Neural progenitor cell (in vitro differentiated cells): Measurements from ENCODE around the gene SPOCK1. TPM values are rescaled to one million over a fixed set of nuclear protein-coding genes. Genes with fewer than 3 reads are reported as not detected.

Source experiments
- DNase-seq: peaks from one replicate; pipeline ENCODE4 v3.0.0-alpha.2; 2016; ENCODE audit warnings: low spot score
- H2AFZ ChIP-seq: fragments of 200-600 bp; sonication (generic); replicated peaks from 2 replicates; pipeline ENCODE4 v1.6.1; 2016; ENCODE audit warnings: antibody characterized with exemption
- H3F3A ChIP-seq: fragments of 200-600 bp; sonication (generic); 2 replicates; pipeline ENCODE4 v1.6.1; 2016; ENCODE audit warnings: antibody characterized with exemption, low read depth
- H3K27ac ChIP-seq: fragments of 200-600 bp; sonication (generic); 2 replicates; pipeline ENCODE4 v1.5.1; 2016; ENCODE audit warnings: mild to moderate bottlenecking
- H3K27me3 ChIP-seq: fragments of 200-600 bp; sonication (generic); 2 replicates; pipeline ENCODE4 v1.6.1; 2016; ENCODE audit warnings: mild to moderate bottlenecking, moderate library complexity
- H3K36me3 ChIP-seq: fragments of 200-600 bp; sonication (generic); 2 replicates; pipeline ENCODE4 v1.5.1; 2016
- H3K4me1 ChIP-seq: fragments of 200-600 bp; sonication (generic); 2 replicates; pipeline ENCODE4 v1.6.1; 2016; ENCODE audit warnings: mixed run types
- H3K4me2 ChIP-seq: fragments of 200-600 bp; sonication (generic); 2 replicates; pipeline ENCODE4 v1.6.1; 2016
- H3K4me3 ChIP-seq: fragments of 200-600 bp; sonication (generic); 2 replicates; pipeline ENCODE4 v1.5.1; 2016
- H3K79me2 ChIP-seq: fragments of 200-600 bp; sonication (generic); 2 replicates; pipeline ENCODE4 v1.6.1; 2016; ENCODE audit warnings: low read depth
- H3K9ac ChIP-seq: fragments of 200-600 bp; sonication (generic); 2 replicates; pipeline ENCODE4 v1.6.1; 2016
- H3K9me3 ChIP-seq: fragments of 200-600 bp; sonication (generic); 2 replicates; pipeline ENCODE4 v1.5.1; 2016; ENCODE audit warnings: low read depth
- H4K20me1 ChIP-seq: fragments of 200-600 bp; sonication (generic); 2 replicates; pipeline ENCODE4 v1.6.1; 2016; ENCODE audit warnings: low read depth
- H3K27ac Mint-ChIP-seq: 3 replicates; pipeline ENCODE4 v1.8.0; 2021; ENCODE audit warnings: mixed read lengths
- H3K27me3 Mint-ChIP-seq: 2 replicates; pipeline ENCODE4 v1.8.0; 2022; ENCODE audit warnings: low read depth, mild to moderate bottlenecking, inconsistent platforms, moderate library complexity, mixed read lengths; ENCODE audit not compliant: insufficient read depth
- H3K36me3 Mint-ChIP-seq: 3 replicates; pipeline ENCODE4 v1.8.0; 2021; ENCODE audit warnings: mixed read lengths
- H3K4me1 Mint-ChIP-seq: 3 replicates; pipeline ENCODE4 v1.8.0; 2021; ENCODE audit warnings: mixed read lengths
- H3K4me3 Mint-ChIP-seq: 3 replicates; pipeline ENCODE4 v1.8.0; 2021; ENCODE audit warnings: mild to moderate bottlenecking, moderate library complexity, mixed read lengths
- H3K9me3 Mint-ChIP-seq: 3 replicates; pipeline ENCODE4 v1.8.0; 2020; ENCODE audit warnings: mixed read lengths
- CTCF ChIP-seq: fragments of 200-600 bp; sonication (generic); IDR thresholded peaks from 2 replicates; pipeline ENCODE4 v1.5.1; 2017; ENCODE audit warnings: antibody characterized with exemption, mild to moderate bottlenecking
- EZH2 ChIP-seq: fragments of 200-600 bp; sonication (generic); IDR thresholded peaks from 2 replicates; pipeline ENCODE4 v1.6.1; 2017; ENCODE audit warnings: antibody characterized with exemption, mild to moderate bottlenecking, moderate library complexity
- EZH2phosphoT487 ChIP-seq: fragments of 200-600 bp; sonication (generic); IDR thresholded peaks from 2 replicates; pipeline ENCODE4 v1.6.1; 2017; ENCODE audit warnings: antibody characterized with exemption
- total RNA-seq: library from RNA; depleted of rRNA; stranded (reverse); fragments of >200 nt; gene quantifications from 2 replicates; pipeline ENCODE4 v1.2.3, GENCODE V29; 2015; ENCODE audit warnings: low replicate concordance

SPOCK1 gene
- total RNA-seq, 1 donor from 2014 or later: 6.9 TPM

GRCh38 chr5:137096149-137097103, 402.7 kb downstream of the SPOCK1 start:
- Mint-ChIP-seq H3K27ac (peak overlapping the region; percentile 17), H3K9me3 (no peaks in the 10 kb centered on the region), H3K36me3 (no peaks in the 10 kb centered on the region), H3K27me3 (peaks cover 4% of the 10 kb centered on the region), H3K4me3 (no peak overlapping the region), H3K4me1 (peaks cover 18% of the 10 kb centered on the region)
- DNase-seq: no peak
- no peaks in the 10 kb centered on the region for H3K36me3 ChIP-seq
- no peaks in the 10 kb centered on the region for H4K20me1 ChIP-seq
- no peaks in the 10 kb centered on the region for H3K79me2 ChIP-seq
- H3K9ac ChIP-seq: no peak overlapping the region
- H3K27ac ChIP-seq: no peak overlapping the region
- no peak overlapping the region for H2AFZ ChIP-seq
- H3K4me3 ChIP-seq: no peak overlapping the region
- H3K9me3 ChIP-seq: no peaks in the 10 kb centered on the region
- H3K27me3 ChIP-seq: no peaks in the 10 kb centered on the region
- TF ChIP-seq EZH2 (no peak), EZH2phosphoT487 (no peak), CTCF (no peak)
- no peak overlapping the region for H3K4me2 ChIP-seq
- no peaks in the 10 kb centered on the region for H3F3A ChIP-seq
- peaks cover 7% of the 10 kb centered on the region for H3K4me1 ChIP-seq

- no peak for TF ChIP-seq EZH2
- TF ChIP-seq CTCF: no peak
- TF ChIP-seq EZH2phosphoT487: no peak
- Histone ChIP-seq H4K20me1 (no peaks in the 10 kb centered on the region), H2AFZ (no peak overlapping the region), H3K9ac (no peak overlapping the region), H3F3A (peaks cover 8% of the 10 kb centered on the region), H3K27ac (no peak overlapping the region), H3K9me3 (no peaks in the 10 kb centered on the region), H3K4me3 (no peak overlapping the region), H3K27me3 (no peaks in the 10 kb centered on the region), H3K4me2 (no peak overlapping the region), H3K36me3 (no peaks in the 10 kb centered on the region), H3K4me1 (peaks cover 15% of the 10 kb centered on the region), H3K79me2 (no peaks in the 10 kb centered on the region)
- peaks cover 4% of the 10 kb centered on the region for H3K27me3 Mint-ChIP-seq
- peaks cover 26% of the 10 kb centered on the region for H3K4me1 Mint-ChIP-seq
- no peak overlapping the region for H3K4me3 Mint-ChIP-seq
- H3K27ac Mint-ChIP-seq: no peak overlapping the region
- DNase-seq: no peak
- H3K36me3 Mint-ChIP-seq: no peaks in the 10 kb centered on the region
- no peaks in the 10 kb centered on the region for H3K9me3 Mint-ChIP-seq
These were observed 403.5 kb downstream of the SPOCK1 start for GRCh38 chr5:137095597-137095996.

GRCh38 chr5:137092831-137093230, 406.3 kb downstream of the SPOCK1 start:
- Mint-ChIP-seq H3K4me3 (no peak overlapping the region), H3K27ac (peak overlapping the region; percentile 61), H3K36me3 (no peaks in the 10 kb centered on the region), H3K27me3 (peaks cover 3% of the 10 kb centered on the region), H3K9me3 (no peaks in the 10 kb centered on the region), H3K4me1 (peaks cover 36% of the 10 kb centered on the region)
- Histone ChIP-seq H3K36me3 (no peaks in the 10 kb centered on the region), H3K27ac (no peak overlapping the region), H3K9me3 (no peaks in the 10 kb centered on the region), H3K4me1 (peaks cover 21% of the 10 kb centered on the region), H3K4me3 (no peak overlapping the region), H3K9ac (no peak overlapping the region), H2AFZ (no peak overlapping the region), H4K20me1 (no peaks in the 10 kb centered on the region), H3K27me3 (no peaks in the 10 kb centered on the region), H3K79me2 (no peaks in the 10 kb centered on the region), H3K4me2 (no peak overlapping the region), H3F3A (peaks cover 13% of the 10 kb centered on the region)
- TF ChIP-seq EZH2phosphoT487: no peak
- no peak for TF ChIP-seq CTCF
- no peak for TF ChIP-seq EZH2
- no peak for DNase-seq
